NCI-H1092 treated with DMSO at 0.1 percent for 48 hours (cell line): ENCODE measurements around the gene ZNF516.

ENCODE experiments used
- DNase-seq: peaks from one replicate; lab custom pipeline; 2025; lab: John Stamatoyannopoulos, UW

ZNF516 gene

DNA sequence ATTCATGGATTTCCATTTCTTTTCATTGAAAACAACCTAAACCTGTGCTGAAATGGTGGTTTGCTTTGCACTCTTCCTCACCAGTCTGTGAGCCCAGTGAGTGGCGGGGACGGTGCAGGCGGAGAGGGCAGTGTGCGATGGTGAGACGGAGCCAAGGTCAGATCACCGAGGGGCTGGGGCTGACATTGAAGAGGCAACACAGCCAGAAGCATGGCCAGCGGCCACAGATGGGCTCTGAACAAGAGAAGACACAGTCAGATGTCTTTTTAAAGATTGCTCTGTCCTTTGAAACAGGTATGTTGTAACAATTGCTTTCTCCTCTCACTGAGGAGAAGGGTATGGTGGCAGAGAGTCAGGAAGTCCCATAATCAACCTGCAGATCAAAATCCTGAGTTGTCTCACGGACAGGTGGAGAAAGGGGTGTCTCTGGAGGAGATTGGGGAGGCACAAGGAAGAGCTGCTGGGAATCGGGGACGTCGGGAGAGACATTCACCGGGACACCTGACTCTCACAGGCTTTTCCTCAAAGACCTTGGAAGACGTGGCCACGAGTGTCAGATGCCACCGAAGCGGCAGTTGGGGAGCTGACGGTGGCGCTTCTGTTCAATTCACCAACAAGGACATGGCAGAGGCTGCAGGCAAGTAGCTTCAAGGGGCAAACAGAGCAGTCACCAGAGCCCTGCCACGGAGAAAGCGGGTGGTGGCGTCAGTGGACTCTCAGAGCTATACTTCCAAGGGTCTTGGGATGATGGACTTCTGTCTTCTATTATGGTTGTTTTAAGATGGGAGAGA is 12.1 kb upstream of the ZNF516 start:
- DNase-seq: no peak

- no peak for DNase-seq
These were observed 11.4 kb upstream of the ZNF516 start for GRCh38 chr18:76506395-76506794.

DNA sequence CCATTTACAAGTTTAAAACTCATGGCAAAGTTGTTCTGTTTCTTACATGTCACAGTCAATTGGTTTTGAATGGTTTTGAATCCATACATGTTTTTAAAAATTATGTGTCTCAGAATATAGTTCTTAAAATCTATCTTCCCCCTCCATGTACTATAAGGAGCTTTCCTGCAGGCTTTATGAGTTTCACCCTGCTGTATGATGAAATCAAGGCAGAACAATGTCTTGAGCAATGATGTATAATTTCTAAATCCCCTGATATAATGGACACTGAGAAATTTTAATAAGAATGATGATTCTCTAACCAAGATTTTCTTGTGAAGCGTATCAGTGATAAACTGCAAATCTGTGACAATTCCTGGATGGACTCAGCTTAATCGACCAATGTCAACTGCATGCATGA is 10.6 kb upstream of the ZNF516 start:
- no peak for DNase-seq

DNA sequence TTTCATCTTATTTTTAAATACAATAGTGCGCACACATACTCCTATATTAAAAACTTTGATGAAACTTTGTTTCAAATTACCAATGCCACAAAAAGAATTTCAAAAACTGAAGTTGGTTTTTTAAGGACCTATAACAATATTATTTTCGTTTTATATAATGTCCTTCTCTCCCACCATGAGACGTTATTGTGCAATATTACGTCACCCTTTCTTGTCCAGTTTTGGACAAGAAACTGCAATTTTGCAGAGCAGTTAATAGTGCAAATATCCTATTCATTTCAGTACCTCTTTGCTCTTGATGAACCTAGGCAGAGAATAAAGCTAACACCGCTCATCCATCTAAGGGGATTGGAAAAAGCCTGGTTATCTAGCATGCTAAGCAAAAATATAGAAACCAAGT is 9.7 kb upstream of the ZNF516 start:
- DNase-seq: no peak

GRCh38 chr18:76503649-76504386 is 8.8 kb upstream of the ZNF516 start:
- DNase-seq: no peak

- DNase-seq: no peak
These were observed 7.5 kb upstream of the ZNF516 start for GRCh38 chr18:76502551-76502950.

- DNase-seq: no peak
These were observed 4.7 kb upstream of the ZNF516 start for GRCh38 chr18:76499637-76500340.

DNA sequence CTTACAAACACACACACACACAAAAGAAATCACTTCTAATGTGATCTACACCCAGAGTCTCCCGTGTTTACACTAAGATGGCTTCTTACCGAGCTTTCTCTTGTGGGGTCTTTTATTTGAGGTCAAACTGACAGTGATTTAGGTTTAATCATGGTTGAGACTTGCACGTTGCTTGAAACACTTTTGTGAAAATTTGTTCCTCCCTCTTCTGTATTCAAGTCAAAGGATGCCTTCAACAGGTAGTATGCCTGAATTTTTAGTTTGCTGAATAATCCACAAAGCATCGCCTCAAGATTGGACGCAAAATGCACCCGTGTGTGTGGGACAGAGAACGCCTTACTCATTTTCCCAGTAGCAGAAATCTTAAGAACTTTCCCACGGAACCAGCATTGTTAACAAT is 4.0 kb upstream of the ZNF516 start:
- DNase-seq: no peak

- no peak for DNase-seq
These were observed 3.0 kb upstream of the ZNF516 start for GRCh38 chr18:76498064-76498463.

- DNase-seq: no peak
These were observed 2.0 kb upstream of the ZNF516 start for GRCh38 chr18:76497021-76497420.

GRCh38 chr18:76496194-76496890 is 1.3 kb upstream of the ZNF516 start:
- peak; percentile 76 for DNase-seq

DNA sequence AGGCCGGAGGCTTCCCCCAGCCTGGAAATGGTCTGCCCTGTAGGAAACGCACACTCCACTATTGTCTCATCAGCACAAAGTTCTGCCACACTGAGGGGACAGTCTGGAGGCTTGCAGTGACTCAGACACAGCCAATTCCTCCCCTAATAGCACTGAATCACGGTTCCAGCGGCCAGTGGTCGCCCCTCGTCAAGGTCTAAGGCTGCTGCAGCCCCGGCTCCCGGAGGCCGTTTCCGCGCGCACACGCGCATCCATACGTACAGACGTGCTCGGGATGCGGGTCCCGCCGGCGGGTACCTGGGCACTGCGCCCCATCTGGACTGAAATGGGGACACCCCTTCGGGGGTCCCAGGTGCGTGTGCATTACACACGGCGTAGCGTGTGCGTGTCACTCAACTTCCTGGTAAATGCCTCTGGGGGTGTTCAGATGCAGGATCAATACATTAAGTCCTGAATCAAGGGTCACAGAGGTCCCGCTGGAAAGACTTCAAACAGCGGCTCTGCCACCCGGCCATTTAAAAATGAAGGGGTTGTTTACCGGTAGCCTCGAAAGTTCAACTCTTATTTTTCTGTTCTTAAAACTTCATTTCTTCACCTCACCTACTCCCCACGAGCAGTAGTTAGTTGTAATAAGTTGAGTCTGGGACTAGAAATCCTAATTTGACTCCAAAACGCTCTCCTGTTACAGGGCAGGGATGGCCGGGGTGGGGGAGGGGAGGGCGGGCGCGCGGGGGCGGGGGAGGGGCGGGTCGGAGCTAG is 572 bp upstream of the ZNF516 start:
- DNase-seq: peak; percentile 77

DNA sequence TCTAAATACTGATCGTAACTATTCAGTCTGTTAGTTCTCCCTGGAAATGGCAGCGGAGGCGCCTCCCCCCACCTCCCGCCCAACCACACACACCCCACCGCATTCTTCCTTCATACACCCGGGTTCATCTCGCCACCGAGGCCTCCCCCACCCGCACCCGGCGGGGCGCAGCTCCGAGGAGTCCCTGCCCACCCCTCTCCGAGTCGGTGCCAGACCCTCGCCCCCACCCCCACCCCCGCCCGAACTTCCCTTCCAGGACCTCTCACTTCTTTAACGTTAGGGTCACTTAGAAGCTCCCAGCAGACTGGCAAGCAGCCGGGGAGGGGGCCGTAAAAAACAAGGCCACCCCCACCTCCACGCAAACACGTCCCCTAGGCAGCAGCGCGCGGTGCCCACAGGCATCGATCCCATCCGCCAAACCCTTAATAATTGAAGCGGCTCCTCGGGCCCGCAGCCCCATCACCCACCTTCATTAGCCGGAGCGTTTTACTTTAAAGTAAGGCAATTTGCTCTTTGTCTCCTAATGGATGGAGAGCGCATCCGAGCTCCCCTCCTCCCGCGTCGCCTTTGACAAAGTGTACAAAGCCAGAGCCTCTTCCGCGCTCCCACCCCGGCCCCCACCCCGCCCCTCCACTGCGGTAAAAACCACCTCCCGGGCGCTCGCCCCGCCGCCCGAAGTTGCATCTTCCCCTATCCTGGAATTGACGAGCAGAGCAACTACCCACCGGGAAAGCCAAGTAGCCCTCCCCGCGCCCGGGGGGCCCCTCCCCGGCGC is 624 bp downstream of the ZNF516 start:
- peak; percentile 67 for DNase-seq

DNA sequence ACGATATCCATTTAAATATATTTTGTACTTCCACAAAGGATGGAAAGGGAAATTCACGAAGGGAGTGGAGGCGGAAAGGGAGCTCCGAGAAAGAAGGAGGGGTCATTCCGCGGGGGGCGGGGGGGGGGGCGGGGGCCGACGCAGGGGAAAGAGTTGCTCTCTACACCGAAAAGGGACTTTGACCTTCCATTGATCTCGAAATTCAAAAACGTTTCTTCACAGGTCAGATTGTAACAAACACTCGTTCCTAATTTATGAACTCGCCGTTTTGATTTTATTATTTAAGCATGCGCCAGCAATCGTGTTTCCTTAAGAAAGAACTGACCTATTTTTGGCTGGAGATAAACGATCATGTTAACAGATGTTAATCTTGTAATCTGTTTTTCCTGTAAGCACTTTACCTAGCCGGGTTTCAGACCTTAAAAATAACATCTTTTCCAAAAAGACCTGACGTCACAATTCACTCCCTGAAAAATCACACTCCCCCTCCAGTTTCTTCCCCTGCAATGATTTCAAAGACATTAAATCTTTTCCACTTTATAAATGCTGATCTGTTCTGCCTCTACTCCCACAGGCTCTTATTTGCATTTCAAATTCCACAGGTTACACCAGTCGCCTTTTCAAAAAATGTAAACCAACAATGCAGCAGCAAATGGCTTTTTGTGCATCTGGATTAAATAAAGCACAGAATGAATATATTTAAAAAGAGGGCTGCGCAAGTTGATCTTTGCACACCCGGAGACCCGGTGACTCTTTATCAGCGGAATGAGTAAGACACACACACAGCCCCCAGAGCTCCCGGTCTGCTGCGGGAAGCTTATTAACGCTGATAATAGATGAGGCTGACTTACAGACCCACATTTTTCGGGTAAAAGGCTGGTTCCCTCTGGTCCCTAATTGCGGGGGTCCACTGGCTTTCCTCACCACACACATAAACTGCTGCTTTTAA is 1.6 kb downstream of the ZNF516 start:
- peak; percentile 96 for DNase-seq

GRCh38 chr18:76492669-76493212 is 2.3 kb downstream of the ZNF516 start:
- peak; percentile 97 for DNase-seq

DNA sequence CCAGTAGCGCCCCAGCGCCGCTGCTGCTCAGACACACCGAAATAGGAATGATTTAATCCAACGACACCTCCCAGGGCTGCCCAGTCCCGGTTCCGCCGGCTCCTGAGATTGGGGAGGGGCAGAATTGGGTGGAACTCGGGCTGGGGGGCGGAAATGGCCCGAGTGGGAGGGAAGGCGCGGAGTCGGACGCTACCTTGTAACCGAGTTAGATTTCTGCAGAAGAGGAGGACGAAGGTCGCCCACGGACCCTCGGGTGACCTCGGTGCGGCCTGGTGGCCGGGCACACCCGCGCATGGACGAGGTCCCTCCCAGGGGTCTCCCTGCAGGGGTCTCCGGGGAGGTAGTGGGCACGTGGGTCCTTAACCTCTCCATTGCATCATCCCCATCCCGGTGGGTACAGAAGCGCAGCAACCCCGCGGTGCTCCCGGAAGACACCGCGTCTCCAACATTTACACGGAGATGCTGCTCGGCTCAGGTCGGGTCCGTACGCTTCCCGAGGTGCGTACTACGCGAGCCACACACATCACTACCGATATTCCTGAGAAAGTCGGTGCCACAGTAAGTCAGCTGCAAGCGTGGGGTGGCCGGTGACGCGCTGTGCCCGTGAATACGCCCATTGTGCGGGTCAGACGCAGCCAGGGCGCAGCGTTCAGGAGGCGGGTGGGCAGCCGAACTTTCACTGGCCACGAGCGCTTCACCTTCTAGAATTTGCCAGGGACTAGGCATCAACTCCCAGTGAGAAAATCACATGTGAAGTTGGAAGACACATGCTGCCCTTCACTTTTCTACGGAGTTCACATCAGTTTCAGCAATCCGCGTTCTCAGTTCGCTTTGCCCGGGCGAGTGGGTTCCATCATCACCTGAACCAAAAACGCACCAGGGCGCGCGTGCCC is 3.0 kb downstream of the ZNF516 start:
- DNase-seq: peak; percentile 36

- peak; percentile 46 for DNase-seq
These were observed 3.6 kb downstream of the ZNF516 start for GRCh38 chr18:76491473-76491775.
